HepG2 (cell line): ENCODE data around the gene STX7.

Experiments used
- CEBPB ChIP-seq: IDR thresholded peaks from 2 replicates; pipeline ENCODE4 v1.6.1; 2011; ENCODE audit warnings: low read depth, low read length, improper control_type of control experiment, borderline replicate concordance
- ETV6 ChIP-seq: sonication (generic); formaldehyde crosslinking; conservative IDR thresholded peaks from 2 replicates; pipeline ENCODE4 v1.4.0; 2020; ENCODE audit warnings: missing genetic modification reagents
- GTF2F1 ChIP-seq: fragments of 150-350 bp; IDR thresholded peaks from 2 replicates; pipeline ENCODE4 v1.6.1; 2014; ENCODE audit warnings: low read length
- NCOA1 ChIP-seq: sonication (generic); formaldehyde crosslinking; IDR thresholded peaks from 2 replicates; pipeline ENCODE4 v1.9.0; 2021; ENCODE audit warnings: missing genetic modification reagents
- SMAD3 ChIP-seq: sonication (generic); formaldehyde crosslinking; IDR thresholded peaks from 2 replicates; pipeline ENCODE4 v1.4.0; 2020; ENCODE audit warnings: missing genetic modification reagents
- SRF ChIP-seq: IDR thresholded peaks from 2 replicates; pipeline ENCODE4 v1.6.1; 2011; ENCODE audit warnings: mild to moderate bottlenecking, low read depth, low read length, moderate library complexity
- THAP11 ChIP-seq: IDR thresholded peaks from 2 replicates; pipeline ENCODE4 v1.6.1; 2016; ENCODE audit warnings: missing biosample characterization, missing genetic modification reagents
- ZNF432 ChIP-seq: sonication (generic); formaldehyde crosslinking; IDR thresholded peaks from 2 replicates; pipeline ENCODE4 v1.5.0; 2020; ENCODE audit warnings: missing genetic modification reagents, mild to moderate bottlenecking, borderline replicate concordance
- TF ChIP-seq, protein P1 (sequence below): sonication (generic); formaldehyde crosslinking; IDR thresholded peaks from 2 replicates; pipeline ENCODE4 v1.4.0; 2020; ENCODE audit warnings: missing genetic modification reagents

GRCh38 chr6:132414322-132414721, 98.6 kb downstream of the STX7 start:
- TF ChIP-seq ZNF432 (CRISPR knock-in tag) (no peak), ETV6 (CRISPR knock-in tag) (no peak), CEBPB (no peak), GTF2F1 (no peak), THAP11 (CRISPR knock-in tag) (no peak), NCOA1 (CRISPR knock-in tag) (no peak), SRF (no peak), SMAD3 (CRISPR knock-in tag) (no peak)
- TF ChIP-seq, protein P1, sequence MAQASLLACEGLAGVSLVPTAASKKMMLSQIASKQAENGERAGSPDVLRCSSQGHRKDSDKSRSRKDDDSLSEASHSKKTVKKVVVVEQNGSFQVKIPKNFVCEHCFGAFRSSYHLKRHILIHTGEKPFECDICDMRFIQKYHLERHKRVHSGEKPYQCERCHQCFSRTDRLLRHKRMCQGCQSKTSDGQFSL (CRISPR knock-in tag) = no peak
